ENCODE measurements around the gene GNAI1. TPM values are rescaled to one million over a fixed set of nuclear protein-coding genes. Genes with fewer than 3 reads are reported as not detected.

The GNAI1 gene
- total RNA-seq = not detected

DNA sequence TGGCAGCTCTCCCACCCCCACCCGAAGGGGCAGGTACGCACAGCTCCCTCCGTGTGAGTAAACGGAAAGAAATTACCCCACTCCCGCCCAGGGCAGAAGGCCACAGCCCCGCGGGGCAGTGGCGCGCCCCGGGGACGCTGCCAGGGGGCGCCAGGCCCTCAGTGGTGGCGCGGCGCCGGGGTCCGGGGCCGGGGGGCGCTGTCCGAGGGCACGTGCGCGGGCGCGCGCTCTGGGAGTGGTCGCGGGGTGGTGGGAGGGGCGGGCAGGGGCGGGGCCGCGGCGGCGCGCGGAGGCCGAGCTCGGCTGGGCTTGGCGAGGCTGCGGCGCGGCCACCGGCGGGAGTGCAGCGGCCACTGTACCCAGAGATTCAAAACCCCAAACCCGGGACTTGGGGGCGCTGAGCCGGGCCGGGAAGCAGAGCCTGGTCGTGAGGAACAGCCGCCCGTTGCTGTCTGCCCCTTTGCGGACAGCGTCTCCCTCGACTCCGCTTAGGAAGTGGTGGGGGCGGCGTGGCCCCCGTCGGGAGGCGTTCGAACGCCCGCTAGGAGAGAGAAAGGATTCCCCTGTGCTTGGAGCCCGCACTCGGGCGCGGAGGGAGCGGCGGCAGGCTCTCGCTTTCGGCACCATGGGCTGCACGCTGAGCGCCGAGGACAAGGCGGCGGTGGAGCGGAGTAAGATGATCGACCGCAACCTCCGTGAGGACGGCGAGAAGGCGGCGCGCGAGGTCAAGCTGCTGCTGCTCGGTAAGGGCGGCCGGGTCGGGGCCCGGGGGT lies at the start of gene GNAI1:
GNAI1 (plus strand) TSS at position 296 of the 773 bp plus-strand sequence; CDS start at position 626, 330 bp downstream.
- H3K4me3 Mint-ChIP-seq = peak within 1 kb of the TSS; percentile 38
- no peaks in the 10 kb centered on the region for H3K9me3 Mint-ChIP-seq
- POLR2A ChIA-PET = no interaction called here
- H3K4me1 Mint-ChIP-seq = peaks cover 8% of the 10 kb centered on the region
- no peak within 1 kb of the TSS for H3K27ac Mint-ChIP-seq
- H3K36me3 Mint-ChIP-seq (ENCODE audit: low read depth) = peaks cover 6% of the 10 kb centered on the region
- CTCF ChIA-PET = no interaction called here
- DNase-seq = no peak
- H3K27me3 Mint-ChIP-seq = peaks cover 27% of the 10 kb centered on the region

DNA sequence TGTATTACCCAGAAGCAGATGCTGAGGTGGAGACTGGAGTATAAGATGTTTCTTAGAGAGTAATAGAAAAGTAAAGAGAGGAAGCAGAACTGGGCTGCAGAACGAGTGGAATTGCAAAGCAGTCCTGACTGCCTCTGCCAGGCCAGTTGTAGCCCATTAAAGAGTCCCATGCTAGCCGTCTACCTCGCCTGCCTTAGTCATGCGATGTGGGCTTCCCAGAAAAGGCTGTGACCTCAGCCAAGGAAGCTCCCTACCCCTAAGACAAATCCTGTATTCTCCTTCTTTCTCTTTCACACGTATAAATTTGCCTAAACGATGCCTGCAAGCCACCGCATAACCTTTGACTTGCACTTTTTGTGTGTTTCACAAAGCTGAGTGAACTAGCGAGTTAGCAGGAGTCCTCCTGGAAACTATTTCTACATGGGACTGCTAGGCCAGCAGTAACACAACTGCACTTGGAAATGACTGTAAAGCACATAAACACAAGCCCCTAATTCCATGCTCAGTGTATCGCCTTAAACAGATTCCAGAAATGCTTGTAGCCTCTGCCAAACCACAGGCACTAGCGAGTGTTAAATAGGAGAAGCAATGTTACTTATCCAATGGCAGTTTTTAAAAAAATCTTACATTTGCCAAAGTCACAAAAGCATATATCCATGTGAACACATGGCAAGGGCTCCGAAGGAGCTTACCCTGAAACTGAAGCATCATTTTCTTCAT lies 47.4 kb upstream of the GNAI1 start:
- Mint-ChIP-seq H3K27ac (no peak overlapping the region), H3K4me3 (no peak overlapping the region), H3K4me1 (no peaks in the 10 kb centered on the region), H3K9me3 (no peaks in the 10 kb centered on the region), H3K36me3 (ENCODE audit: low read depth) (no peaks in the 10 kb centered on the region), H3K27me3 (no peaks in the 10 kb centered on the region)
- no peak for DNase-seq
- ChIA-PET POLR2A (no interaction called here), CTCF (no interaction called here)

DNA sequence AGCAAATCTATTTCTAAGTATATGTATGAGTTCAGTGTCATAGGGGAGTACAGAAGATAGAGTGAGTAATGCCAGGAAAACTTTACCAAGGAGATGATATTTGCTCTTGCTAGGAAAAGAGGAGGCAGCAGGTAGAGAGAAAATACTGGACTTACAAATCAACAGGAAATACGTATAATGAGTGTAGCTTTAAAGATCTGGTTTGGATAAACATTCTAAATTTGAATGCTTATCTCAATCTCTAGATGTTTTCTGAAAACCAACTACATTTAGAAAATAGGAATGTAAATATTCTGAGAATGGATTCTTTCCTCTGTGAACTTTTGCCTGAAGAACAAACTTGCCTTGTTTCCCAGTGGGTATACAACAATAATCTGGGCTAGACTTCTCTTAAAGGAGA lies 46.9 kb upstream of the GNAI1 start:
- no peak overlapping the region for H3K4me3 Mint-ChIP-seq
- no peaks in the 10 kb centered on the region for H3K36me3 Mint-ChIP-seq (ENCODE audit: low read depth)
- POLR2A ChIA-PET = no interaction called here
- no peak overlapping the region for H3K27ac Mint-ChIP-seq
- H3K4me1 Mint-ChIP-seq = no peaks in the 10 kb centered on the region
- CTCF ChIA-PET = no interaction called here
- no peaks in the 10 kb centered on the region for H3K9me3 Mint-ChIP-seq
- H3K27me3 Mint-ChIP-seq = no peaks in the 10 kb centered on the region
- no peak for DNase-seq

DNA sequence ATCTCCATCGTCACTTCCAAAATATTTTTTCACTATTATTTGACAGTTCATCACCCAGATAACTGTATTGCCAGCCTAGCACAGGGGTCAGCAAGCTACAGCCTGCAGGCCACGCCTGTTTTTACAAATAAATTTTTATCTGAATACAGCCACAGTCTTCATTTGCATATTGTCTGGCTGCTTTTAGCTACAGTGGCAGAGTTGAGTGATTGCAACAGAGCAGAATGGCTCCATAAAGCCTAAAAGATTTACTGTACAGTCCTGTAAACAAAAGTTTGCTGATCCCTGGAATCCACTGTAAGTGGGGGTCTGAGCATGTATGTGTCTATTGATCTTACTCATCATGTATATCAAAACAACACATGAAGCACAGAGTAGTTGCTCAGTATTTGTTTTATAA lies 45.9 kb upstream of the GNAI1 start:
- POLR2A ChIA-PET = no interaction called here
- H3K36me3 Mint-ChIP-seq (ENCODE audit: low read depth) = no peaks in the 10 kb centered on the region
- CTCF ChIA-PET = no interaction called here

GRCh38 chr7:80089366-80089765 lies 45.3 kb upstream of the GNAI1 start:
- no peak overlapping the region for H3K27ac Mint-ChIP-seq
- no peak for DNase-seq
- no peaks in the 10 kb centered on the region for H3K4me1 Mint-ChIP-seq
- H3K4me3 Mint-ChIP-seq = no peak overlapping the region
- ChIA-PET POLR2A (no interaction called here), CTCF (no interaction called here)
- H3K27me3 Mint-ChIP-seq = no peaks in the 10 kb centered on the region
- no peaks in the 10 kb centered on the region for H3K36me3 Mint-ChIP-seq (ENCODE audit: low read depth)
- no peaks in the 10 kb centered on the region for H3K9me3 Mint-ChIP-seq

More for the DNA sequence above, 45.9 kb upstream of the GNAI1 start:
- Mint-ChIP-seq H3K9me3 (no peaks in the 10 kb centered on the region), H3K27me3 (no peaks in the 10 kb centered on the region), H3K4me3 (no peak overlapping the region), H3K27ac (no peak overlapping the region), H3K4me1 (no peaks in the 10 kb centered on the region)
- DNase-seq = no peak

DNA sequence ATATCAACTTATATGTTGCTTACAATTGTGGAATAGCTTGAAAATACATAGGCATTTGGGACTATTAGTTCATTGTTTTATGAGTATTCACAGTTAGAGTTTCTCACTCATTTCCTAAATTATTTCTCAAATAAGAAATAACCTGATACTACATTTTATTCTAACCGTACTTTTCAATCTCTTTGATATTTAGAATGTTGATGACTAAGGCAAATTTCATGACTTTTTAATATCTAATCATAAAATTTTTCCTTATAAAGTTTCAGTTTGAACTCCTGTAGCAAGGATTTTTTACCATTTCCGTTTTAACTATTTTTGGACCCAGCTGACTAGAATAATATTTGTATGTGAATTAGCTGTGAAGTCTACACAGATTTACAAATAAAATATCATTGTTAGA lies 41.3 kb upstream of the GNAI1 start:
- H3K27me3 Mint-ChIP-seq = no peaks in the 10 kb centered on the region
- H3K27ac Mint-ChIP-seq = no peak overlapping the region
- POLR2A ChIA-PET = no interaction called here
- no peak overlapping the region for H3K4me3 Mint-ChIP-seq
- no peak for DNase-seq
- H3K4me1 Mint-ChIP-seq = no peaks in the 10 kb centered on the region
- no peaks in the 10 kb centered on the region for H3K9me3 Mint-ChIP-seq
- CTCF ChIA-PET = no interaction called here
- no peaks in the 10 kb centered on the region for H3K36me3 Mint-ChIP-seq (ENCODE audit: low read depth)

- ChIA-PET CTCF (no interaction called here), POLR2A (no interaction called here)
- H3K4me3 Mint-ChIP-seq = no peak overlapping the region
- no peaks in the 10 kb centered on the region for H3K36me3 Mint-ChIP-seq (ENCODE audit: low read depth)
- H3K27ac Mint-ChIP-seq = no peak overlapping the region
- H3K27me3 Mint-ChIP-seq = no peaks in the 10 kb centered on the region
- no peaks in the 10 kb centered on the region for H3K9me3 Mint-ChIP-seq
- no peak for DNase-seq
- no peaks in the 10 kb centered on the region for H3K4me1 Mint-ChIP-seq
Observed at GRCh38 chr7:80095545-80095944, 39.1 kb upstream of the GNAI1 start.

DNA sequence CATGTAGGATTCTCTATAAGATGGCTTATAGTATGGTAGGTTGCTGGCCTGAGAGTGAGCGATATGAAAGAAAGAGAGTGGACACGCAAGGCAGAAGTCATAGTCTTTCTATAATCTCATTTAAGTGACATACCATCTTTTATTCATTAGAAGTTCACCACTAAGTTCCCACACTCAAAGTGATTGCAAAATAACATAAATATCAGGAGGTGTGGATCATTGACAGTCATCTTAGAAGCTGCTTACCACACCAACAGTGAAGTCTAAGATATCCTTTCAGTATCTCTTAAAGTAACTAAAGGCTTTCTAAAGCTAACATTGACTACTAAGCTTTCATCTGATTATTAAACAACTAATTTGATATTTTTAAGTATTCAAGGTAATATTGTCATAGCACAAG lies 36.9 kb upstream of the GNAI1 start:
- H3K4me3 Mint-ChIP-seq = no peak overlapping the region
- no peaks in the 10 kb centered on the region for H3K9me3 Mint-ChIP-seq
- DNase-seq = no peak
- POLR2A ChIA-PET = no interaction called here
- H3K36me3 Mint-ChIP-seq (ENCODE audit: low read depth) = no peaks in the 10 kb centered on the region
- H3K27me3 Mint-ChIP-seq = no peaks in the 10 kb centered on the region
- CTCF ChIA-PET = no interaction called here
- no peak overlapping the region for H3K27ac Mint-ChIP-seq
- no peaks in the 10 kb centered on the region for H3K4me1 Mint-ChIP-seq

- no peaks in the 10 kb centered on the region for H3K36me3 Mint-ChIP-seq (ENCODE audit: low read depth)
- DNase-seq = no peak
- CTCF ChIA-PET = no interaction called here
- H3K9me3 Mint-ChIP-seq = no peaks in the 10 kb centered on the region
- H3K4me1 Mint-ChIP-seq = no peaks in the 10 kb centered on the region
- no peak overlapping the region for H3K27ac Mint-ChIP-seq
- no peak overlapping the region for H3K4me3 Mint-ChIP-seq
- POLR2A ChIA-PET = no interaction called here
- no peaks in the 10 kb centered on the region for H3K27me3 Mint-ChIP-seq
Observed at GRCh38 chr7:80098795-80099194, 35.8 kb upstream of the GNAI1 start.

DNA sequence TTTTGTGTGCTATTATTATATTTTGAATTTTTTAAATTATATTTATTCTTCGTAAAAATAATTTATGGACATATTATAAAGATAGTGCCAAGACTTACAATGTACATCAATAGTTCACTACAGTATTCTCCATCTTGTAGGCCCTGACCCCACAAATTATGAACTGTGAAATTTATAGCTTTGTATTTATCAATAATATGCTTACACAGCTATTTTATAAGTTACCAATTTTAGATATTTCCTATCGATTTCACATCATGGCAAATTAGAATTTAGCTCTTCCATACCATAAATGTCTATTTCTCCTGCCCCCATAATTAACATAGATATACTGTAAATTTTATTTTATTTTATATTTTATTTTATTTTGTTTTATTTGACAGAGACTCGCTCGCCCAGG lies 34.4 kb upstream of the GNAI1 start:
- Mint-ChIP-seq H3K36me3 (ENCODE audit: low read depth) (no peaks in the 10 kb centered on the region), H3K27me3 (no peaks in the 10 kb centered on the region), H3K4me1 (no peaks in the 10 kb centered on the region), H3K9me3 (no peaks in the 10 kb centered on the region), H3K4me3 (no peak overlapping the region), H3K27ac (no peak overlapping the region)
- DNase-seq = no peak
- POLR2A ChIA-PET = no interaction called here
- CTCF ChIA-PET = no interaction called here

- H3K4me3 Mint-ChIP-seq = no peak overlapping the region
- ChIA-PET CTCF (no interaction called here), POLR2A (no interaction called here)
- DNase-seq = no peak
- H3K27ac Mint-ChIP-seq = no peak overlapping the region
- H3K9me3 Mint-ChIP-seq = no peaks in the 10 kb centered on the region
- H3K36me3 Mint-ChIP-seq (ENCODE audit: low read depth) = no peaks in the 10 kb centered on the region
- no peaks in the 10 kb centered on the region for H3K27me3 Mint-ChIP-seq
- peaks cover 4% of the 10 kb centered on the region for H3K4me1 Mint-ChIP-seq
Observed at GRCh38 chr7:80105701-80106408, 28.8 kb upstream of the GNAI1 start.

GRCh38 chr7:80106498-80107113 lies 28.0 kb upstream of the GNAI1 start:
- H3K36me3 Mint-ChIP-seq (ENCODE audit: low read depth) = no peaks in the 10 kb centered on the region
- CTCF ChIA-PET = no interaction called here
- H3K27me3 Mint-ChIP-seq = no peaks in the 10 kb centered on the region
- peak overlapping the region; percentile 17 for H3K27ac Mint-ChIP-seq
- no peaks in the 10 kb centered on the region for H3K9me3 Mint-ChIP-seq
- DNase-seq = no peak
- peaks cover 4% of the 10 kb centered on the region for H3K4me1 Mint-ChIP-seq
- POLR2A ChIA-PET = no interaction called here
- no peak overlapping the region for H3K4me3 Mint-ChIP-seq

DNA sequence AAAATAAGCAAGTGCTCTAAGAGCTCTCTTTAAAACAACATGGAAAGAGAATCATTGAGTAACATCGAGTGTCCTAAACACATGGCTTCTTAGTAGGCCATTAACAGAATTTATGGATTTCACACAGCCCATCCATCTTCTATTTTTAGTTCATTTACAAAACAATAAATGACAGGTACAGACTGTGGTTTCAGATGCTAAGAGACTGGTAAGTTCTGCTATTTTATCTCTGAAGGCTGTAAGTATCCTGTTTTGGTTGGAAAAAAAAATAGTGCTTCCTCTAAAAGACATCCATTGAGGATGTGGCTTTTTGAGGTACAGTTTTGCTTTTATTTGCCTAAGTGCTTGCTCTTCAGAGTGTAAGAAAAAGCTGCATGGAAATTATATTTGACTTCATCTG lies 27.4 kb upstream of the GNAI1 start:
- Mint-ChIP-seq H3K9me3 (no peaks in the 10 kb centered on the region), H3K4me1 (peaks cover 4% of the 10 kb centered on the region), H3K27ac (no peak overlapping the region), H3K27me3 (no peaks in the 10 kb centered on the region), H3K4me3 (no peak overlapping the region), H3K36me3 (ENCODE audit: low read depth) (no peaks in the 10 kb centered on the region)
- CTCF ChIA-PET = no interaction called here
- DNase-seq = no peak
- POLR2A ChIA-PET = no interaction called here
